ENCODE measurements around the gene HRH2.
A peak's percentile ranks its signal among the peaks of the same experiment; 100 is the strongest.
"Not testable (repeated sequence)": the region's sequence is repeated elsewhere in the genome, so short reads cannot be mapped to it uniquely, and the experiment has no call there.

Gene HRH2

DNA sequence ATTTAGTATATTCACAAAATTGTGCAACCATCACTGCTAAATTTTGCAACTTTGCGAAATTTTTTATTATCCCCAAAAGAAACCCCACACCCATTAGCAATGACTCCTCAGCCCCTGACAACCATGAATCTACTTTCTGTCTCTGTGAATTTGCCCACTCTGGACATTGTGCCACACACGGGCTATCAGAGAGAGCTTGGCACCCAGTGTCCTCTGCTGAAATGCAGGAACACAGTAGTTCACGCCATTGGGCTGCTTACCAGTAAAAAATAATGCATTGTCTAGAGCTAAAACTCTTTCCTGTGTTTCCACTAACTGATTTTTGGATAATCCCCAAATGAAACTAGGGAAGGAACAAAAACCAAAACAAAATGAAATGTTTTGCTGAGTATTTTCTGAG, 60.0 kb downstream of the HRH2 start:
- Histone ChIP-seq H3K27me3 (ENCODE audit: low read depth, low read length) (peaks cover 9% of the 10 kb centered on the region), H3K27ac (ENCODE audit: low read length) (no peak overlapping the region), H3K9me3 (ENCODE audit: insufficient read depth, low read length) (peaks cover 7% of the 10 kb centered on the region; the same call in 1 of the 2 replicates), H3K79me2 (ENCODE audit: low read length) (no peaks in the 10 kb centered on the region), H3K4me3 (ENCODE audit: low read length) (no peak overlapping the region), H3K4me1 (ENCODE audit: low read length) (no peaks in the 10 kb centered on the region), H3K36me3 (replicated peaks; ENCODE audit: low read depth, low read length) (no peaks in the 10 kb centered on the region), H3K9ac (ENCODE audit: low read length) (no peak overlapping the region), H2AFZ (ENCODE audit: low read depth, low read length) (no peak overlapping the region), H3K4me2 (ENCODE audit: low read length) (no peak overlapping the region), H4K20me1 (ENCODE audit: insufficient read depth, low read length) (no peaks in the 10 kb centered on the region)
- TF ChIP-seq EZH2phosphoT487 (IDR thresholded peaks at IDR 0.05; ENCODE audit: low read depth), result no peak

DNA sequence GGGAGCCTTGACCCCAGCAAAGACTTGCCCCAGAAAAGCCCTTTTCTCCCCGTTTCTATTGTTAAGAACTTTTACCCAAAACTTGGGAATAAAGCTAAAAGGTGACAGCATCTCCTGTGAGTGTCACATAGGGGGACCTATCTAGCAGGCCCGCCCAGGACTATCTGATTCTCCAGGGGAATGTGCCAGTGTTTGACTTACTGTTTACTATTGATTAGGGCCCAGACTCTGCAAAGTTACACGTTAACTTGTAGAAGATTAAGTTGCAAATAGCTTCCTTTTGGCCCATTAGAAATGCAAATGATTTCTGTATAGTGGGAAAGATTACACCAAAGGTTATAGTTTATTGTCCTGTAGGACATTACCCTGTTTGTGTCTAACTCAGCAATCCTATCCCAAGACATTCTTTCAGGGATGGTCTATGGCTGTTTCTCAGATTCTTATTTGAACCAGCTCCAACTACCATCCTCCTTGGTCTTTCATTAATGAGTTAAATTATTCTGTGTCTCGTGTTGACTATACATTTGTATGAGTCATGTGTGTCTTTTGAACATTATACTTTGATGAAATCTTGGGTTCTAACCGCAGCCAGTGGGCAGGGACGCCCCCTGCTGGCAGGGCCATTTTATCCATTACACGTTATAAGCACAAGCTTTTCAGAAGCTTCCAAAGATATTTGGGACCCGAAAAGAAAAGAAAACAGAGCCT, 60.7 kb downstream of the HRH2 start:
- no peaks in the 10 kb centered on the region for H4K20me1 ChIP-seq (ENCODE audit: insufficient read depth, low read length)
- no peak for TF ChIP-seq EZH2phosphoT487 (IDR thresholded peaks at IDR 0.05; ENCODE audit: low read depth)
- TF ChIP-seq, protein P1, sequence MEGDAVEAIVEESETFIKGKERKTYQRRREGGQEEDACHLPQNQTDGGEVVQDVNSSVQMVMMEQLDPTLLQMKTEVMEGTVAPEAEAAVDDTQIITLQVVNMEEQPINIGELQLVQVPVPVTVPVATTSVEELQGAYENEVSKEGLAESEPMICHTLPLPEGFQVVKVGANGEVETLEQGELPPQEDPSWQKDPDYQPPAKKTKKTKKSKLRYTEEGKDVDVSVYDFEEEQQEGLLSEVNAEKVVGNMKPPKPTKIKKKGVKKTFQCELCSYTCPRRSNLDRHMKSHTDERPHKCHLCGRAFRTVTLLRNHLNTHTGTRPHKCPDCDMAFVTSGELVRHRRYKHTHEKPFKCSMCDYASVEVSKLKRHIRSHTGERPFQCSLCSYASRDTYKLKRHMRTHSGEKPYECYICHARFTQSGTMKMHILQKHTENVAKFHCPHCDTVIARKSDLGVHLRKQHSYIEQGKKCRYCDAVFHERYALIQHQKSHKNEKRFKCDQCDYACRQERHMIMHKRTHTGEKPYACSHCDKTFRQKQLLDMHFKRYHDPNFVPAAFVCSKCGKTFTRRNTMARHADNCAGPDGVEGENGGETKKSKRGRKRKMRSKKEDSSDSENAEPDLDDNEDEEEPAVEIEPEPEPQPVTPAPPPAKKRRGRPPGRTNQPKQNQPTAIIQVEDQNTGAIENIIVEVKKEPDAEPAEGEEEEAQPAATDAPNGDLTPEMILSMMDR (IDR thresholded peaks at IDR 0.05; ENCODE audit: low read depth, low read length), result peak; percentile 68
- peaks cover 4% of the 10 kb centered on the region for H3K27me3 ChIP-seq (ENCODE audit: low read depth, low read length)
- H3K9me3 ChIP-seq (ENCODE audit: insufficient read depth, low read length), result peaks cover 7% of the 10 kb centered on the region; the same call in 1 of the 2 replicates
- no peak overlapping the region for H3K4me3 ChIP-seq (ENCODE audit: low read length)
- no peaks in the 10 kb centered on the region for H3K4me1 ChIP-seq (ENCODE audit: low read length)
- no peak overlapping the region for H2AFZ ChIP-seq (ENCODE audit: low read depth, low read length)
- H3K9ac ChIP-seq (ENCODE audit: low read length), result no peak overlapping the region
- no peaks in the 10 kb centered on the region for H3K36me3 ChIP-seq (replicated peaks; ENCODE audit: low read depth, low read length)
- no peak overlapping the region for H3K4me2 ChIP-seq (ENCODE audit: low read length)
- H3K27ac ChIP-seq (ENCODE audit: low read length), result no peak overlapping the region
- no peaks in the 10 kb centered on the region for H3K79me2 ChIP-seq (ENCODE audit: low read length)

DNA sequence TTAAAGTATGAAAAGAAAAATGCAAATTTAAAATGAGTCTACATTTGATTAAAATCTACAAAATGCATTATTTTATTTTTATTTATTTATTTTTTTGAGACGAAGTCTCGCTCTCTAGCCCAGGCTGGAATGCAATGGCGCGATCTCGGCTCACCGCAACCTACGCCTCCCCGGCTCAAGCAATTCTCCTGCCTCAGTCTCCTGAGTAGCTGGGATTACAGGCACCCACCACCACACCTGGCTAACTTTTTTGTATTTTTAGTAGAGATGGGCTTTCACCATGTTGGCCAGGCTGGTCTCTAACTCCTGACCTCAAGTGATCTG, 61.2 kb downstream of the HRH2 start:
- not testable (repeated sequence) for H3K79me2 ChIP-seq (ENCODE audit: low read length); H2AFZ ChIP-seq (ENCODE audit: low read depth, low read length); H3K4me3 ChIP-seq (ENCODE audit: low read length); H3K4me1 ChIP-seq (ENCODE audit: low read length); H3K9ac ChIP-seq (ENCODE audit: low read length); H3K9me3 ChIP-seq (ENCODE audit: insufficient read depth, low read length); H3K27me3 ChIP-seq (ENCODE audit: low read depth, low read length); H3K4me2 ChIP-seq (ENCODE audit: low read length); H3K36me3 ChIP-seq (replicated peaks; ENCODE audit: low read depth, low read length); H4K20me1 ChIP-seq (ENCODE audit: insufficient read depth, low read length); H3K27ac ChIP-seq (ENCODE audit: low read length)

DNA sequence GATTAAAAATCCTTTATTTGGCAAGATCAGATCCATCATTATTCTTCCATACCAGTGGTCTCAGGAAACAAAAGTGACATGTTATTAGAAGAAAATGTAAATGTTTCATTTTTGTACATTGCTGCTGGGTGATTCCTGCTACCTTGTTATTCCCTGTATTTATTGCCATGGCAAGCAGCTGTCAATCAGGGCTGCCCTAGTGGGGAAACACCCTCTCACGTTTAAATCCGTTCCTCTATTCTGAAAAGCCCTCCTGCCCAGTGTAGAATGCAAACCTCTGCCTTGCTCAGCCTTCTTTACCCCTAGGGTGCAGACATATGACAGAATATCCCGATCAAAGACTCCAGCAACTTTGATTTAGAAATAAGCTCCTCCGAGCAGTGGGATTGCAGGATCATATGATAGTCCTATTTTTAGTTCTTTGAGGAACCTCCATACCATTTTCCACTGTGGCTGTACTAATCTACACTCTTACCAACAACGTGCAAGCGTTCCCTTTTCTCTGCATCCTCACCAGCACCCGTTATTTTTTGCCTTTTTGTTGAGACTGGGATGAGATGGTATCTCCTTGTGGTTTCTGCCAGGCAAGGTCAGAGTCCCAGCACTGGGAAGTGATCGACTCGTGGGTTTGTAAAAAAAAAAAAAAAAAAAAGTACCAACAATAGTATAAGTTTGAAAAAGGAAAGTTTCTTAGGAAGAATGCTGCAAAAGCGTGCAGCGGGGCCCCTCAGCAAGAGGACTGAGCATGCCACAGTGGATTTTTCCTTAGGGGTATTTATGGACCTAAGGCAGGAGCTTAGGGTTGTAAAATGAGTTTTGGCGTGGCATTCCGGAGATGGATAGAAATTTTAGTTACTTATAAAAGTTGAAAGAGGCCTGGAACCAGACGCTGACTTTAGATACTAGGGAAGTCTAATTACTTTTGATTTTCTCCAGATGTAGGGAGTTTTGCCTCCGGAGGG, 66.7 kb downstream of the HRH2 start:
- H3K27ac ChIP-seq (ENCODE audit: low read length), result no peak overlapping the region
- no peaks in the 10 kb centered on the region for H3K9me3 ChIP-seq (ENCODE audit: insufficient read depth, low read length)
- H3K27me3 ChIP-seq (ENCODE audit: low read depth, low read length), result no peaks in the 10 kb centered on the region
- no peak overlapping the region for H3K4me3 ChIP-seq (ENCODE audit: low read length)
- H2AFZ ChIP-seq (ENCODE audit: low read depth, low read length), result no peak overlapping the region
- TF ChIP-seq EZH2phosphoT487 (IDR thresholded peaks at IDR 0.05; ENCODE audit: low read depth), result no peak
- TF ChIP-seq, protein P1 (IDR thresholded peaks at IDR 0.05; ENCODE audit: low read depth, low read length), result no peak
- no peaks in the 10 kb centered on the region for H4K20me1 ChIP-seq (ENCODE audit: insufficient read depth, low read length)
- no peaks in the 10 kb centered on the region for H3K79me2 ChIP-seq (ENCODE audit: low read length)
- H3K4me1 ChIP-seq (ENCODE audit: low read length), result no peaks in the 10 kb centered on the region
- no peak overlapping the region for H3K9ac ChIP-seq (ENCODE audit: low read length)
- no peak overlapping the region for H3K4me2 ChIP-seq (ENCODE audit: low read length)
- no peaks in the 10 kb centered on the region for H3K36me3 ChIP-seq (replicated peaks; ENCODE audit: low read depth, low read length)

DNA sequence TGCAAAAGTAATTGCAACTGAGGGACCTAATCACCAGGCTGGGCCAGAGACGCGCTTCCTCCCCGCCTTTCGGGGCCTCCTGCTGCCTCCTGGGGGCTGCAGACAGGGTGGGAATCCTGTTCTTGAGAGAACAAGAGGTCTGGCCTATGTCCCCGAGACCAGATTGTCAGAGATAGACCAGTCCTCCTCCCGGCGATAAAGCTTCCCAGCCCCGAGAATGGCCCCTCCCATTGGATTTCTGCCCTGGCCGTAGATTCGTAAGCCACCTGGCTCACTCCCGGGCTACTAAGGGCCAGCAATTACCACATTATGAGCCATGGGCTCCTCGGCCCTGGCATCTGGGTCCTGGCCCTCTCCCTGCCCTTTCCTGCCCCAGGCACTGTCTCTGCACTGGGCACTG, 70.4 kb downstream of the HRH2 start:
- Histone ChIP-seq H3K27me3 (ENCODE audit: low read depth, low read length) (no peaks in the 10 kb centered on the region), H2AFZ (ENCODE audit: low read depth, low read length) (no peak overlapping the region), H3K4me3 (ENCODE audit: low read length) (no peak overlapping the region), H3K27ac (ENCODE audit: low read length) (no peak overlapping the region), H3K79me2 (ENCODE audit: low read length) (no peaks in the 10 kb centered on the region), H3K36me3 (replicated peaks; ENCODE audit: low read depth, low read length) (no peaks in the 10 kb centered on the region), H3K4me2 (ENCODE audit: low read length) (no peak overlapping the region), H3K4me1 (ENCODE audit: low read length) (no peaks in the 10 kb centered on the region), H4K20me1 (ENCODE audit: insufficient read depth, low read length) (no peaks in the 10 kb centered on the region), H3K9ac (ENCODE audit: low read length) (no peak overlapping the region), H3K9me3 (ENCODE audit: insufficient read depth, low read length) (no peaks in the 10 kb centered on the region)
- TF ChIP-seq, protein P1 (IDR thresholded peaks at IDR 0.05; ENCODE audit: low read depth, low read length), result no peak
